IgD-negative memory B cell (primary cell): ENCODE results near the gene CMTM1. TPM values are rescaled to one million over a fixed set of nuclear protein-coding genes. Genes with fewer than 3 reads are reported as not detected.
A peak's percentile ranks its signal among the peaks of the same experiment; 100 is the strongest.
"Not testable (repeated sequence)": the region's sequence is repeated elsewhere in the genome, so short reads cannot be mapped to it uniquely, and the experiment has no call there.

Experiments used
- H3K27ac Mint-ChIP-seq, 3 donors: one replicate each; pipeline ENCODE4 v1.8.0; 2020 to 2022; ENCODE audit warnings: mild to moderate bottlenecking in 3 of 3, mixed read lengths in 3 of 3, moderate library complexity in 1 of 3
- H3K27me3 Mint-ChIP-seq: one replicate; pipeline ENCODE4 v1.8.0; 2021; ENCODE audit warnings: mixed read lengths
- H3K36me3 Mint-ChIP-seq: one replicate; pipeline ENCODE4 v1.8.0; 2020; ENCODE audit warnings: mild to moderate bottlenecking, mixed read lengths
- H3K4me1 Mint-ChIP-seq, 3 donors: one replicate each; pipeline ENCODE4 v1.8.0; 2020 to 2022; ENCODE audit warnings: mixed read lengths in 3 of 3, mild to moderate bottlenecking in 1 of 3
- H3K4me3 Mint-ChIP-seq, 4 donors: one replicate each; pipeline ENCODE4 v1.8.0; 2020 to 2022; ENCODE audit warnings: mild to moderate bottlenecking in 4 of 4, mixed read lengths in 4 of 4, moderate library complexity in 3 of 4
- H3K9me3 Mint-ChIP-seq, 3 donors: one replicate each; pipeline ENCODE4 v1.8.0; 2020 to 2021; ENCODE audit warnings: mixed read lengths in 3 of 3, mild to moderate bottlenecking in 1 of 3
- polyA plus RNA-seq: library from polyadenylated mRNA; unstranded; fragments of 300-500 nt; fragmentation: Illumina TruSeq; gene quantifications from one replicate; pipeline ENCODE4 v1.2.3, GENCODE V29; 2021

CMTM1 gene
- polyA plus RNA-seq, 1 donor from 2014 or later, result not detected

- H3K4me1 Mint-ChIP-seq, result no peaks in the 10 kb centered on the region
- H3K9me3 Mint-ChIP-seq, result no peaks in the 10 kb centered on the region
- H3K27ac Mint-ChIP-seq, result no peak overlapping the region
- no peak overlapping the region for H3K4me3 Mint-ChIP-seq
- H3K36me3 Mint-ChIP-seq, result peaks cover 2% of the 10 kb centered on the region
- H3K27me3 Mint-ChIP-seq, result peaks cover 11% of the 10 kb centered on the region
These were observed 50.8 kb downstream of the CMTM1 start for GRCh38 chr16:66617010-66617434.

GRCh38 chr16:66617728-66618127 is 51.5 kb downstream of the CMTM1 start:
- Mint-ChIP-seq H3K27me3 (peaks cover 11% of the 10 kb centered on the region), H3K9me3 (no peaks in the 10 kb centered on the region), H3K27ac (no peak overlapping the region), H3K36me3 (peaks cover 2% of the 10 kb centered on the region), H3K4me1 (no peaks in the 10 kb centered on the region), H3K4me3 (no peak overlapping the region)

- peaks cover 11% of the 10 kb centered on the region for H3K27me3 Mint-ChIP-seq
- H3K4me3 Mint-ChIP-seq, result no peak overlapping the region
- H3K9me3 Mint-ChIP-seq, result no peaks in the 10 kb centered on the region
- no peak overlapping the region for H3K27ac Mint-ChIP-seq
- peaks cover 2% of the 10 kb centered on the region for H3K36me3 Mint-ChIP-seq
- no peaks in the 10 kb centered on the region for H3K4me1 Mint-ChIP-seq
These were observed 52.5 kb downstream of the CMTM1 start for GRCh38 chr16:66618588-66619375.

GRCh38 chr16:66619534-66620428 is 53.5 kb downstream of the CMTM1 start:
- peaks cover 2% of the 10 kb centered on the region for H3K36me3 Mint-ChIP-seq
- H3K4me3 Mint-ChIP-seq, result no peak overlapping the region
- H3K4me1 Mint-ChIP-seq, result no peaks in the 10 kb centered on the region
- no peak overlapping the region for H3K27ac Mint-ChIP-seq
- no peaks in the 10 kb centered on the region for H3K9me3 Mint-ChIP-seq
- peaks cover 11% of the 10 kb centered on the region for H3K27me3 Mint-ChIP-seq

GRCh38 chr16:66620429-66620795 is 54.2 kb downstream of the CMTM1 start:
- peaks cover 11% of the 10 kb centered on the region for H3K27me3 Mint-ChIP-seq
- no peak overlapping the region for H3K4me3 Mint-ChIP-seq
- H3K9me3 Mint-ChIP-seq, result no peaks in the 10 kb centered on the region
- peaks cover 2% of the 10 kb centered on the region for H3K36me3 Mint-ChIP-seq
- H3K4me1 Mint-ChIP-seq, result no peaks in the 10 kb centered on the region
- H3K27ac Mint-ChIP-seq, result no peak overlapping the region

- Mint-ChIP-seq H3K27me3 (peaks cover 11% of the 10 kb centered on the region), H3K27ac (peak overlapping the region in 1 of 3 donors; percentile 47), H3K9me3 (no peaks in the 10 kb centered on the region), H3K36me3 (peaks cover 2% of the 10 kb centered on the region), H3K4me3 (no peak overlapping the region), H3K4me1 (no peaks in the 10 kb centered on the region)
These were observed 55.7 kb downstream of the CMTM1 start for GRCh38 chr16:66621973-66622372.

GRCh38 chr16:66622863-66623262 is 56.6 kb downstream of the CMTM1 start:
- Mint-ChIP-seq H3K27me3 (peaks cover 11% of the 10 kb centered on the region), H3K27ac (peak overlapping the region in 1 of 3 donors; percentile 50), H3K36me3 (peaks cover 2% of the 10 kb centered on the region), H3K4me3 (no peak overlapping the region), H3K9me3 (no peaks in the 10 kb centered on the region), H3K4me1 (no peaks in the 10 kb centered on the region)

GRCh38 chr16:66623755-66624154 is 57.5 kb downstream of the CMTM1 start:
- H3K4me1 Mint-ChIP-seq, result no peaks in the 10 kb centered on the region
- no peak overlapping the region for H3K27ac Mint-ChIP-seq
- no peaks in the 10 kb centered on the region for H3K9me3 Mint-ChIP-seq
- H3K36me3 Mint-ChIP-seq, result peaks cover 2% of the 10 kb centered on the region
- H3K4me3 Mint-ChIP-seq, result no peak overlapping the region
- peaks cover 11% of the 10 kb centered on the region for H3K27me3 Mint-ChIP-seq

GRCh38 chr16:66627611-66628378 is 61.6 kb downstream of the CMTM1 start:
- not testable (repeated sequence) for H3K4me3 Mint-ChIP-seq, H3K27me3 Mint-ChIP-seq

More at GRCh38 chr16:66627611-66628378, 61.6 kb downstream of the CMTM1 start:
- H3K4me1 Mint-ChIP-seq, H3K36me3 Mint-ChIP-seq, H3K27ac Mint-ChIP-seq, H3K9me3 Mint-ChIP-seq: not testable (repeated sequence)

Other genes starting within 250 kb of the CMTM1 start
- not detected for gene CDH5, start 199.7 kb upstream of the CMTM1 start, polyA plus RNA-seq
- gene BEAN1, start 139.1 kb upstream of the CMTM1 start, polyA plus RNA-seq, result not detected
- gene TK2, start 16.3 kb upstream of the CMTM1 start, polyA plus RNA-seq, result 1.6 TPM
- 50.8 TPM for gene CKLF, start 13.9 kb upstream of the CMTM1 start, polyA plus RNA-seq
- not detected for gene CMTM2, start 13.0 kb downstream of the CMTM1 start, polyA plus RNA-seq
- gene CMTM3, start 38.3 kb downstream of the CMTM1 start, polyA plus RNA-seq, result 5.2 TPM
- gene CMTM4, start 130.3 kb downstream of the CMTM1 start, polyA plus RNA-seq, result 0.19 TPM
- gene DYNC1LI2, start 185.2 kb downstream of the CMTM1 start, polyA plus RNA-seq, result 29.4 TPM
- gene TERB1, start 235.1 kb downstream of the CMTM1 start, polyA plus RNA-seq, result not detected